Measurements from ENCODE around the gene CDC42BPG.

Gene CDC42BPG

GRCh38 chr11:64841592-64842365, 2.7 kb downstream of the CDC42BPG start:
- Histone ChIP-seq H3K27ac (ENCODE audit: low read depth, low read length, poor library complexity, severe bottlenecking) (no peak overlapping the region), H3K27me3 (ENCODE audit: insufficient read depth, low read length) (no peaks in the 10 kb centered on the region), H3K4me3 (ENCODE audit: low read depth, low read length, poor library complexity, severe bottlenecking) (no peak overlapping the region), H4K20me1 (ENCODE audit: insufficient read depth, low read length) (no peaks in the 10 kb centered on the region), H2AFZ (ENCODE audit: low read length) (no peak overlapping the region), H3K36me3 (ENCODE audit: insufficient read depth, low read length) (peaks cover 24% of the 10 kb centered on the region), H3K9ac (ENCODE audit: low read length) (no peak overlapping the region), H3K9me2 (ENCODE audit: low read depth, low read length) (no peaks in the 10 kb centered on the region), H3K4me2 (ENCODE audit: low read length) (no peak overlapping the region), H3F3A (ENCODE audit: insufficient read depth, low read length) (no peaks in the 10 kb centered on the region), H3K4me1 (ENCODE audit: insufficient read depth, low read length, severe bottlenecking) (peaks cover 21% of the 10 kb centered on the region), H3K79me2 (ENCODE audit: insufficient read depth, low read length) (no peaks in the 10 kb centered on the region), H3K9me3 (ENCODE audit: low read length) (no peaks in the 10 kb centered on the region)
- TF ChIP-seq CTCF (IDR thresholded peaks at IDR 0.05; ENCODE audit: low read length) (no peak), EZH2 (IDR thresholded peaks at IDR 0.05; ENCODE audit: borderline replicate concordance, low read length) (no peak)

- no peak overlapping the region for H3K27ac ChIP-seq (ENCODE audit: low read depth, low read length, poor library complexity, severe bottlenecking)
- no peaks in the 10 kb centered on the region for H3K27me3 ChIP-seq (ENCODE audit: insufficient read depth, low read length)
- H3K4me3 ChIP-seq (ENCODE audit: low read depth, low read length, poor library complexity, severe bottlenecking): no peak overlapping the region
- no peak overlapping the region for H3K9ac ChIP-seq (ENCODE audit: low read length)
- H3K9me2 ChIP-seq (ENCODE audit: low read depth, low read length): no peaks in the 10 kb centered on the region
- H3K9me3 ChIP-seq (ENCODE audit: low read length): no peaks in the 10 kb centered on the region
- no peaks in the 10 kb centered on the region for H4K20me1 ChIP-seq (ENCODE audit: insufficient read depth, low read length)
- no peaks in the 10 kb centered on the region for H3F3A ChIP-seq (ENCODE audit: insufficient read depth, low read length)
- no peaks in the 10 kb centered on the region for H3K79me2 ChIP-seq (ENCODE audit: insufficient read depth, low read length)
- no peak for TF ChIP-seq CTCF (IDR thresholded peaks at IDR 0.05; ENCODE audit: low read length)
- TF ChIP-seq EZH2 (IDR thresholded peaks at IDR 0.05; ENCODE audit: borderline replicate concordance, low read length): no peak
- peaks cover 24% of the 10 kb centered on the region for H3K36me3 ChIP-seq (ENCODE audit: insufficient read depth, low read length)
- H2AFZ ChIP-seq (ENCODE audit: low read length): no peak overlapping the region
- H3K4me2 ChIP-seq (ENCODE audit: low read length): no peak overlapping the region
- H3K4me1 ChIP-seq (ENCODE audit: insufficient read depth, low read length, severe bottlenecking): peaks cover 15% of the 10 kb centered on the region
Observed at GRCh38 chr11:64839887-64840782, 4.3 kb downstream of the CDC42BPG start.

- Histone ChIP-seq H4K20me1 (ENCODE audit: insufficient read depth, low read length) (no peaks in the 10 kb centered on the region), H3K4me3 (ENCODE audit: low read depth, low read length, poor library complexity, severe bottlenecking) (no peak overlapping the region), H3K9me3 (ENCODE audit: low read length) (no peaks in the 10 kb centered on the region), H3K4me2 (ENCODE audit: low read length) (no peak overlapping the region), H3K27me3 (ENCODE audit: insufficient read depth, low read length) (no peaks in the 10 kb centered on the region), H3F3A (ENCODE audit: insufficient read depth, low read length) (no peaks in the 10 kb centered on the region), H3K4me1 (ENCODE audit: insufficient read depth, low read length, severe bottlenecking) (peaks cover 13% of the 10 kb centered on the region), H3K27ac (ENCODE audit: low read depth, low read length, poor library complexity, severe bottlenecking) (no peak overlapping the region), H3K9ac (ENCODE audit: low read length) (no peak overlapping the region), H3K36me3 (ENCODE audit: insufficient read depth, low read length) (peaks cover 27% of the 10 kb centered on the region), H3K79me2 (ENCODE audit: insufficient read depth, low read length) (no peaks in the 10 kb centered on the region), H2AFZ (ENCODE audit: low read length) (no peak overlapping the region), H3K9me2 (ENCODE audit: low read depth, low read length) (no peaks in the 10 kb centered on the region)
- no peak for TF ChIP-seq CTCF (IDR thresholded peaks at IDR 0.05; ENCODE audit: low read length)
- TF ChIP-seq EZH2 (IDR thresholded peaks at IDR 0.05; ENCODE audit: borderline replicate concordance, low read length): no peak
Observed at GRCh38 chr11:64839335-64839734, 5.1 kb downstream of the CDC42BPG start.
